ENCODE data around the gene BTBD9. TPM values are rescaled to one million over a fixed set of nuclear protein-coding genes. Genes with fewer than 3 reads are reported as not detected.

BTBD9 gene
- polyA plus RNA-seq, 1 experiment: 5.4 TPM

DNA sequence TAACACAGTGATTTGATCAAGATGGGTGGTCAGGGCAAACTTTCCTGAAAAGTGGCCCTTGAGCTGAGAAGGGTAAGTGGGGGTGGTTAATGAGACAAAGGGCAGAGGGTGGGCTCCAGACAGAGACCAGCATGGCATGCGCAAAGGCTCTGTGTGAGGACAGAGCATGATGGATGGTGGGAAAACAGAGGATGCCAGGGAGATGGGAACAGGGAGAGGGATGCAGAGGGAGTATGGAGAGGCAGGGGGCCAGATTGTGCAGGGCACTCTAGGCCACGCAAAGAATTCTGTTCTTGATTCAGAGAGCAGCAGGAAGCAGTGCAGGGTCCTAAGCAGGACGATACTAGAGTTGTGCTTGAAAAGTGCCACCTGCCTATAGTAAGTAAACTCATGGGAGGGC lies 394.4 kb downstream of the BTBD9 start:
- no peak for DNase-seq (ENCODE audit: low read depth)
- Histone ChIP-seq H3K36me3 (ENCODE audit: control insufficient read depth, insufficient read depth, low read length) (peaks cover 2% of the 10 kb centered on the region; the same call in 1 of the 2 replicates), H3K27me3 (ENCODE audit: control insufficient read depth, insufficient read depth, low read length) (no peaks in the 10 kb centered on the region), H3K4me3 (ENCODE audit: low read depth, low read length) (no peak overlapping the region)
- POLR2A ChIA-PET: no interaction called here
- no peak for TF ChIP-seq CTCF (IDR thresholded peaks at IDR 0.05; ENCODE audit: insufficient read depth, low read depth, low read length)
- CTCF ChIA-PET: interaction anchor here (0.7 kb wide), 1 partner anchor 206 kb away, joined by 3 read pairs; no protein-coding TSS in a partner anchor

DNA sequence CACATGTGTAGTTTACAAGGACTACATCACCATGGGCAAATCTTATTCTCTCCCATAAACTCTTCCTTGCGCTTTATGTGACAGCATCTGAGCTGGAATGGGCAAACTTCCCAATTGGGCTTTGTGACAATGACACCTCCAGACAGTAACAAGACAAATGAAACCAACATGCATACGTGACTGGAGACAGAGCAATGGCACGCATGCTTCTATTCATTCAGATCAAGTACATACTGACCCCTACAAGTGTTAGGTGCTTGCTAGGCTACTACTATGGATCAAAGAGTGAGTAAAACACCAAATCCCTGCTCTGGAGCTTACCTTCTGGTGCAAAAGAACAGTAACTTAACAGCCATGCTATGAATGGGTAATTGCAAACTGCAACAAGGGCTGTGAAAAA lies 394.9 kb downstream of the BTBD9 start:
- peaks cover 2% of the 10 kb centered on the region; the same call in 1 of the 2 replicates for H3K36me3 ChIP-seq (ENCODE audit: control insufficient read depth, insufficient read depth, low read length)
- no peak for TF ChIP-seq CTCF (IDR thresholded peaks at IDR 0.05; ENCODE audit: insufficient read depth, low read depth, low read length)
- CTCF ChIA-PET: interaction anchor here (0.7 kb wide), 1 partner anchor 206 kb away, joined by 3 read pairs; no protein-coding TSS in a partner anchor
- DNase-seq (ENCODE audit: low read depth): no peak
- POLR2A ChIA-PET: no interaction called here
- no peaks in the 10 kb centered on the region for H3K27me3 ChIP-seq (ENCODE audit: control insufficient read depth, insufficient read depth, low read length)
- H3K4me3 ChIP-seq (ENCODE audit: low read depth, low read length): no peak overlapping the region

DNA sequence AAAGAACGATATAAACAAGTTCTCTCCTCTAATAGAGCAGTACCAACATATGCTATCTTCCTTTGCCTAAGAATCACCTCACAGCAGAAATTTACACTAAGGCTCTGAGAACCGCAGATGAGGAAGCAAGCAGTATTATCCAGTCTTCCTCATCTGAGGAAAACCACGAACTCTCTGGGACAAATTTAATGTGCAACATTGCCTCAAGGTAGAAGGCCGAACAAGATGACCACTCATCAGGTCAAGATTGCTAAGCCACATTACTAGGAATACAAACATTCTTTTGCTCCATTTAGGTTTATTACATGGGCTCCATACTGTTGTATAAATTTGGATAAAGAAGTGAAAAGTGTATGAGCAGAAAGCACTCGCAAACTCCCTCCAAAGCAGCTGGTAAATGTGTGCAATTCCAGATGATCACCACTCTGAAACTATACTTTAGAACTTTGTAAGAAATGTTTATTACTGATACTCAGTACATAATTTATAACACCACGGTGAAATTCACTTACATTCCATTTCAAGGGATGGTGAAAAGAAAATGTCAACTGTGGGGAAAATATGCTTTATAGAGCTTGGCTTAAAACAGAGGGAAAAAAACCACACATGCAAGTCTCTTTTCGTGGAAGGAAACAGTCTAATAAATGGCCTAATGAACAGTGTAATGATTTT lies 398.4 kb downstream of the BTBD9 start:
- no peak for TF ChIP-seq CTCF (IDR thresholded peaks at IDR 0.05; ENCODE audit: insufficient read depth, low read depth, low read length)
- POLR2A ChIA-PET: interaction anchor here (0.6 kb wide), 1 partner anchor 73 kb away, joined by 3 read pairs; no protein-coding TSS in a partner anchor
- CTCF ChIA-PET: no interaction called here

DNA sequence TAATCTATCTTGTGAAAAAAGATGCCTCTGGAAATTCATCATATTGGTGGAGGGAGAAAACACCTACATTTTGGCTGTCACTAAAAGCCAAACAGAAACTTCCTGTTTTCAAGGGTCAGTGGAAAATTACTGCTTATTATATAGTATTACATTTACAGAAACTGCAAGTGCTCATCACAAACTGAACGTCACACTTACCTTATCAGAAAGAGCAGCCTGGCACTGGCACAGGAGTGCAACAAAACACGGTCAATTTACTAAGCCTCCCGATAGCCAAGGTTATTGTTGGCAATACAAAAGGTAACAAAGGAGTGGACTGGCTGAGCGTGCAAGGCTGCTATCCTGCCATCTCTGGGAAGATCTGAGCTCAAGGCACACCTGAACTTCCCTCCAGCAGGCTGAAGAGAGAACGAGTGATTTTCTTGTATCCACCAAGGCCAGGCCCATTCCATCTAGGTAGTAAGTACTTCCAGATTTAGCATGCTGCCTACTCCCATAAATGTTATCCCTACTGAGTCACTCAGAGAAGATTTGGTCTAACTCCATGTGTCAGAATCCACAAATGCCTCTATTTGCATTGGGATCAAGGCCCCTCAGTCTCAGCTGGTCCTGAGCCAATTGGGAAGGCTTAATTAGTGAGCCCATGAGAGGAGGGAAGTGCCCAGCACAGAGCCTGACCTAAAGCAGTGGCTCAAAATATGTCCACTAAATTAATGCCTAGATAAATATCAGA lies 399.8 kb downstream of the BTBD9 start:
- ChIA-PET CTCF (no interaction called here), POLR2A (no interaction called here)
- Histone ChIP-seq H3K27me3 (ENCODE audit: control insufficient read depth, insufficient read depth, low read length) (no peaks in the 10 kb centered on the region), H3K4me3 (ENCODE audit: low read depth, low read length) (no peak overlapping the region), H3K36me3 (ENCODE audit: control insufficient read depth, insufficient read depth, low read length) (no peaks in the 10 kb centered on the region; the same call in 1 of the 2 replicates)
- no peak for TF ChIP-seq CTCF (IDR thresholded peaks at IDR 0.05; ENCODE audit: insufficient read depth, low read depth, low read length)
- no peak for DNase-seq (ENCODE audit: low read depth)

More for the DNA sequence above, 398.4 kb downstream of the BTBD9 start:
- no peaks in the 10 kb centered on the region; the same call in 1 of the 2 replicates for H3K36me3 ChIP-seq (ENCODE audit: control insufficient read depth, insufficient read depth, low read length)
- no peaks in the 10 kb centered on the region for H3K27me3 ChIP-seq (ENCODE audit: control insufficient read depth, insufficient read depth, low read length)
- no peak overlapping the region for H3K4me3 ChIP-seq (ENCODE audit: low read depth, low read length)
- no peak for DNase-seq (ENCODE audit: low read depth)

DNA sequence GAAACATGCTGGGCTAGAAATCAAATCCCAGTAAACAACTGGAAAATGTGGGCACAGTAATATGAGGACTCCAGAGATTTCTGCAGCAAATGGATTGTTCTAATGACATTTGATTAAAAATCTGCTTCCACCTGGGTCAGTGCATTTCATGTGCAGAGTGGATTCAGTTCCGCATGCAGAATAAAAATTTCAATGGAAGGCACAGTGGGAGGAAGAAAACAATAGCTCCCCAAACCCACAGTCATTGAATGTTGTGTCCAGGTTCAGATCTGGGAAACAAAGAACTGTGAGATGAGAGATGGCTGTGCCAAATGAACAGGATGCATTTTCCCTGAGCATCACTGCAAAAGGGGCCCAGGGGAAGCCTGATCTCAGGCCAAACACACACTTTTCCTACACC lies 403.1 kb downstream of the BTBD9 start:
- no peak for TF ChIP-seq CTCF (IDR thresholded peaks at IDR 0.05; ENCODE audit: insufficient read depth, low read depth, low read length)
- ChIA-PET POLR2A (no interaction called here), CTCF (no interaction called here)
- no peak for DNase-seq (ENCODE audit: low read depth)
- Histone ChIP-seq H3K27me3 (ENCODE audit: control insufficient read depth, insufficient read depth, low read length) (no peaks in the 10 kb centered on the region), H3K36me3 (ENCODE audit: control insufficient read depth, insufficient read depth, low read length) (no peaks in the 10 kb centered on the region), H3K4me3 (ENCODE audit: low read depth, low read length) (no peak overlapping the region)

All from BJ (cell line).